ENCODE measurements around the gene RUNX2.

- TF ChIP-seq, protein P1, sequence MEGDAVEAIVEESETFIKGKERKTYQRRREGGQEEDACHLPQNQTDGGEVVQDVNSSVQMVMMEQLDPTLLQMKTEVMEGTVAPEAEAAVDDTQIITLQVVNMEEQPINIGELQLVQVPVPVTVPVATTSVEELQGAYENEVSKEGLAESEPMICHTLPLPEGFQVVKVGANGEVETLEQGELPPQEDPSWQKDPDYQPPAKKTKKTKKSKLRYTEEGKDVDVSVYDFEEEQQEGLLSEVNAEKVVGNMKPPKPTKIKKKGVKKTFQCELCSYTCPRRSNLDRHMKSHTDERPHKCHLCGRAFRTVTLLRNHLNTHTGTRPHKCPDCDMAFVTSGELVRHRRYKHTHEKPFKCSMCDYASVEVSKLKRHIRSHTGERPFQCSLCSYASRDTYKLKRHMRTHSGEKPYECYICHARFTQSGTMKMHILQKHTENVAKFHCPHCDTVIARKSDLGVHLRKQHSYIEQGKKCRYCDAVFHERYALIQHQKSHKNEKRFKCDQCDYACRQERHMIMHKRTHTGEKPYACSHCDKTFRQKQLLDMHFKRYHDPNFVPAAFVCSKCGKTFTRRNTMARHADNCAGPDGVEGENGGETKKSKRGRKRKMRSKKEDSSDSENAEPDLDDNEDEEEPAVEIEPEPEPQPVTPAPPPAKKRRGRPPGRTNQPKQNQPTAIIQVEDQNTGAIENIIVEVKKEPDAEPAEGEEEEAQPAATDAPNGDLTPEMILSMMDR (IDR thresholded peaks at IDR 0.05), result no peak
- TF ChIP-seq POLR2A (IDR thresholded peaks at IDR 0.05), result no peak
These were observed 356.3 kb downstream of the RUNX2 start for GRCh38 chr6:45684476-45684875.

Data from Peyer's patch (tissue), 4 donors.